HG02970 (cell line): Measurements from ENCODE around the gene MAP3K3.
A peak's percentile ranks its signal among the peaks of the same experiment; 100 is the strongest.

Experiments
- ATAC-seq: cut with Tn5 transposase; IDR thresholded peaks from one replicate; pipeline ENCODE4 v1.9.1; 2021; ENCODE audit warnings: mild to moderate bottlenecking, moderate library complexity, moderate number of reproducible peaks; ENCODE audit not compliant: unreplicated experiment, low FRiP score

Gene MAP3K3

DNA sequence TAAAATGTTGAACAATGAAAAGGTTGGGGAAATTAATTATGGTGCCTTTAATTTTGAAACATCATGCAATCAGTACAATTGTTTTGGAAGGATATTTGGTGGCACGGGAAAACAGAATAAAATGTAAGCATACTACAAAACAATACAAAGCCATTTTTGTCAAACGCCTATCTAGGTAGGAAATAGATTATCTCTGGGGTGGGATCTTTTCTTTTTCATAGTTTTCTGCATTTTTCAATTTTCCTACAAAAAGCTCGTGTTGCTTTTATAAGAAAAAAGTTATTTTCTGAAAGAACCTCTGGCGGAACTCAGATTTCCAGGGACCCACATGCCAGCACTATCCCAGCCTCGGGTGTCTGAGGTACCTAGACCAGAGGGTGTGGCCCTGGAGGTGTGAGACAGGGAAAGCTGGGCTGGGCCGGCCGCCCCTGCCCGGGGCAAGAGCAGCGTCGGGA, 961 bp upstream of the MAP3K3 start:
- ATAC-seq, result no peak

DNA sequence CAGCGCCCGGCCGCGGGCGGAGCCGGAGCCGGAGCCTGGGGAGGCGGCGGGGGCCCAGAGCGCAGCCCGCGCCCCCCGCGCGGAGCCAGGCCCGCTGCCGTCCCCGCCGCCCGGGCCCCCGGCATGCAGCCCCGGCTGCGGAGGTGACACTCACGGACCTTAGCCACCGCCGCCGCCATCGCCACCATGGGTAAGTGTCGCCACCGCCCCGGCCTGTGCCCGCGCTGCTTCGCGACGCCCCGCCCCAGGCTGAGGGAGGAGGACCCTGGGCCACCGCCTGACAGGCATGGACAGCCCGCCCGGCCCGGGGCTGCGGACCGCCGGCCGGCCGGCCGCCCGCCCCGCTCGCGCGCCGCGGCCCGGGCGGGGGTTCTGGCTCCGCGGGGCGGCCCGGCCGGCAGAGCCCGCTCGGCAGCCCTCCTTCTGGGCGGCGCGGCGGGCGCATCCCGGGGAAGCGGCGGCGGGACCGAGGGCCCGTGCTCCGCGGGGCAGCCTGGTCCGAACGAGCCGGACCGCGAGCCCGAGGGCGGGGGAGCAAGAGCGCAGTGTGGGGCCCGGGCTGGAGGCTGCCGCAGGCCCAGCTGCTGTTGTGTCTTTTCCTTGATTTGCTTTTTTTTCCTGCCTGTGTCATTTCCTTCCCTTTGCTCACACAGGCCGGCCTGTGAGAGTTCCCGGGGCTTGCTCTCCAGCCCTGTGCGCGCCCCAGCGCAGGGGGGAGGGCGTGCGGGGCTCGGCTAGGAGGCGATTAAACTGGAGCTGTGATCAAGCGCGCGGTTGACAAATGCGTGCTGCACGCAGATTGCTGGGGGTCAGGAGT, 565 bp downstream of the MAP3K3 start:
- peak; percentile 24 for ATAC-seq

DNA sequence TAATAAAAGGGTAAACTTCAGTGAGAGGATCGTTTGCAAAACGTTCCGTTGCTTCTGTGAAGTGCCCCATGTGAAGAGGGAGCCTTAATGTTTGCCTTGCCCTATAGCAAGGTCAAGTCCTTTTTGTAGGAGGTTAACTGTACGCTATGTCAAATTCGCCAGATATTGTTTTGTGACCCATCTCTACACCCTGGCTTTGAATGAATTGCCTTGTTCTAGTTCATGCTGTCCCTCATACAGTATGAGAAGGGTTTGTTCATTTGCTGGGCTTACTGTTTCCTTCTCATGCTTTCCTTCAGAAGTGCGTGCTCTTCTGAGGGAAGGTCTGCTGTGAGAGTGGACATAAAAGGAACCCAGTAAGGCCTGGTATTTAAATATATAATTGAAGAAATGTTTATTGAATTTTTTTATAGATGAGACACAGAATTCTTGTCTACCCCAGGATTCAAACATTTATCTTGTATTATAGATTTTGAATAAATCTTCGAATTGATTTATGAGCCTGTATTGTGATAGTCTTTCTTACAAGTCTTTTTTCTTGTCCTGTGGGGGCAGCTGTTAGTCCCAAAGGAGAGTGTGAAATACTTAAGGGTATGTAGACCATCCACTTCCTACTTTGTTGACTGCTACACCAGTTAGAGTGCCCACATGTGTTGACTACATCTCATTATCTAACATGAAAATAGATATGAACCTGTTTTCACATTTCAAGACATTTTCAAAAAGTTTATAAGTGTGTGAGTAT, 1.7 kb downstream of the MAP3K3 start:
- no peak for ATAC-seq

DNA sequence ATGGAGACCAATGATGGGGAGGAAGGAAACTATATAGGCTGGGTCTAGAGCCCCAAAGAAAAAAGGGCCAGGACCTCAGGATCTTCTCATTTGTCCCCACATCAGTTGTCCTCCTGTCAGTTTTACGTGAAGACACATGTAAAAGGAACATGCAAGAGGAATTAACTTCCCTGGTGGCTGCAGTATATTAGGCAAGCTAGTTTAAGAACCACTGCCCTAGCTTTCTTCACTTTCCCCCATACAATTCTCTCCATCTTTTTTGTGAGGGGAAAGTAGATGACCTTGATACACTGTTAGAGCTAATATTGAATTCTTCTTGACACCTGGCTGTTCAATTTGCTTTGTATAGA, 2.3 kb downstream of the MAP3K3 start:
- ATAC-seq, result no peak

DNA sequence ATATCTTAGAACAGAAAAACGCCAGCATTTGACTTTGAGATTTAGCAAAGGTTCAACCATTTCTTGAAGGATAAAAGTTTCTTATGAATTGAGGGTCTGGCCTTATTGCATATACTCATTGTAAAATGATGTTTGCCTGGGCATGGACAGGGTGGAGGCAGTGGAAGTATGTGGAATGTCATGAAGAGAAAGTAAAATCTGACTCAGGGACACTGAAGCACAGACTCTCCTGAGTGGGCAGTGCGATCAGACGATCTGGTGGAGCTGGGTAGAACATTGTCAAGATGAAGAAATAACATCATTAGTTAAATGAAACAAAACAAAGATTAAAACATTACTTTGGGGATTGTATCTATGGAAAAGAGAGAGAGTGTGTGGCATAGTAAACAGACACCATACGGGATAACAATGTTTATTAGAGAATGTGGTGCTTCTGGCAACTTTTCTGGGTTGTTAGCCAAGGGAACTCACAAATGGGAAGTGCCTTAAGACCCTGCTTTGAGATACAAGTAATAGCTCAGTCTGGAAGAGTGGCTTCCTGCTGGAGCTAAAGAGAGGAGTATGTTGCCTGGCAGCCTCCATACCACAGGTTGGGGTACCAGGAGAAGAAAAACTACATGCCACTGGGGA, 4.4 kb downstream of the MAP3K3 start:
- no peak for ATAC-seq

DNA sequence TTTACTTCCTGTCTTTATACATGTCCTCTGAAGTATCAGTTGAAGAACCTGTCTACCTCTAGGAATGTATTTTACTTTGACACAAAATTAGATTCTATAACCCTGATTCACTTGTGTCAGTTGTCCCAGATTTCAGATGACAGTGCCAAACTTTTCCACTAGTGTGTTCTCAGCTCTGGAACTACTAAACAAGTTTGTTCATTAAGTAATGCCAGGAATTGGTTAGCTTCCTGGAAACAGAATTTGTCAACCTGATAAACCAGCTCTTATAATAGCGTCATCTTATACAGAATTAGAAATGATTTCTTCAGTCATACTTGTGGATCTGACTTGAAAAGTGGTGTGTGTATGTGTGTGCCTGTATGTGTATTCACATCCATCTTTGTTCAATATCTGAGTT, 7.4 kb downstream of the MAP3K3 start:
- ATAC-seq, result no peak

DNA sequence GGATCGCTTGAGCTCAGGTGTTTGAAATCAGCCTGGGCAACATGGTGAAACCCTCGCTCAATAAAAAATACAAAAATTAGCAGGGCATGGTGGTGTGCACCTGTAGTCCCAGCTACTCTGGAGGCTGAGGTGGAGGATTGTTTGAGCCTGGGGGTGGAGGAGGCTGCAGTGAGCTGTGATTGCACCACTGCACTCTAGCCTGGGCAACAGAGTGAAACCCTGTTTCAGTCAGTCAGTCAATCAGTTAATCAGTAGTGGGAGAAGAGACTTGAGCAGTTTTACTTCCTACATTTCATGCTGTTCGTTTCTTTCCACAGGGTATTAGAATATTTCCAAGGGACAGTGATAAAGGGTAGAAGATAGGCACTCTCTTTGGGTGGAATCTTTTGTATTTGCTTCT, 8.8 kb downstream of the MAP3K3 start:
- ATAC-seq, result no peak

DNA sequence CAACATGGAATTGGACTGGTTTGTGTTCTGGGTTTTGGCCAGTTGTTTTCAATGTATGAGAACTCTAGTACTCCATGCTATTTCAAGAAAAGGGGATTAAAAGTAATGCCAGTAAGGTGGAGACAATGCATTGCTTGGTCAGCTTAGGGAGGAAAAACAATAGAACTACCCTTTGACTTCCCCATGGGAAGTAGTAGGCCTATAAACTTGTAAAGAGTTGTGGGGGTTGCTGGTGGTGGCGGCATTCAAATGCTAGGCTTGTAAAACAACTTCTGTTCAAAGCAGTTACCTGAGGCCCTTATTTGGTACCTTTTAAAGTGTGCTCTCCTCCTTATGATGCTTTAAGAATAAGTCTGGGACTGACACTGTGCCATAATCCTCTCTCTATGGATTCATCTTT, 9.4 kb downstream of the MAP3K3 start:
- no peak for ATAC-seq

DNA sequence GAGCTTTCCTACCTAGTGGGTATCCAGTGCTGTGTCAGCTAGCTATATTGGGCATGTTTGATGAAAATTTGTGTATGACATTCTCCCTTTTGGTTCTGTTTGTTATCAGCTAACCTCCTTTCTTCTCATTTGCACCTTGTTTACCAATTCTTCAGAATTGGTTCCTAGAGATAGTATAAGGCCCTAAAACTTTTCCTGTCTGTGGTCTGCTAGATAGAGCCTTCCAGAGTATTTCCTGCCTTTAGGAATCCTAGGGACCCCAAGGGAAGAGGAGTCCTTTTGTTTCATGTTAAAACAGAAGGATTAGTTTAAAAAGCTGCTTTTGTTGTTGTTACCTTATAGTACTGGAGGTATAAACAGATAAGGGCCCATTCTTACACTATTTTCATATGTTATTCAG, 11.5 kb downstream of the MAP3K3 start:
- ATAC-seq, result no peak

DNA sequence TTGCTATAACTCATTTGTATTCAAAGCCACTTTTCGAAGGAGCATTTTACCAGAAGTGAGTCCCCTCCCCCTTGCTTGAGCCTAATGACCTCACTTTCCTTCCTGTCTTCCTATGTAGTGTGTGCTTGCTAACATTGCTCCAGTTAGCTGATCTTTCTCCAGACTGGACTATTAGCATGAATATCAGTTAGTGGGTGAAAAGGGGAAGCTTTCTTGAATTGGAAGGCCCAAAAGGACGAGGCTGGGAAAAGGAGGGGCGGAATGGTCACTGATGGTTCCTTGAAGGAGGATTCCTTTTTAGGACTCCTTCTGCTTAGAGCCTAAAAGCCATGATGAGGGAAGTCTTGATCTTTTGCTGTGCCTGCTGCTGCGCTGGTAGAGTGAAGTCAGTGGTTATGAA, 11.9 kb downstream of the MAP3K3 start:
- no peak for ATAC-seq

DNA sequence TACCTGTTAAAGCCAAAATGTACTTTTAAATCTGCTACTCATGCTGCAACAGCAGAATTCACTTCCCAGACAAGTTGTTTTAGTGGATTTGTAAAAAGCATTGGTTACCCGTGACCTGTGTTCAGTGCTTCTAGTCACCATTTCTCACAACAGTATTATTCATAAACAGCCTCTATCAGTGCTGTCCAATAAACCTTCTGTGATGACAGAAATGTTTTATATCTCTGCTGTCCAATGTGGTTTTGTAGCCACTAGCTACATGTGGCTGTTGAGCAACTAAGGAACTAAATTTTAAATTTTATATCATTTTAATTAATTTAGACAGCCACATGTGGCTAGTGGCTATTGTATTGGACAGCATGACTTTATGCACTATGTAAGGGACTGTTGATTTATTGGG, 12.6 kb downstream of the MAP3K3 start:
- ATAC-seq, result no peak

DNA sequence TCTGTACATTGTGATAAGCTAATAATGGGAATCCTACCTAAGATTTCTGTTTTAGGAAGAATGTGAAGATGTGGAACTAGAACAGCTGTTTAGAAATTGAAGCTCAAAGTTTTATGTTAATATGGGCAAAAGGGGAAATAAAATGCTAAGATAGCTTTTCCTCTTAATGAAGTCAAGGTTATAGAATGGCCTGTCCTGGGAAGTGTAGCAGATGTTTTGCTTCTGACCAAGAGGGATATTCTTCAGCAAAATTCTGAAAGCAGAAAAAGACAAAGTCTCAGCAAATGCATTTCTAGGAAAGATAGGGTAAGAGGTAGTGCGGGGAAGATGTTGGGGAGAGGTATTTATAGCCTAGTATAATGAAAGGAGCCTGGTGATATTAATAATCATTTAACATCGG, 13.1 kb downstream of the MAP3K3 start:
- ATAC-seq, result no peak

DNA sequence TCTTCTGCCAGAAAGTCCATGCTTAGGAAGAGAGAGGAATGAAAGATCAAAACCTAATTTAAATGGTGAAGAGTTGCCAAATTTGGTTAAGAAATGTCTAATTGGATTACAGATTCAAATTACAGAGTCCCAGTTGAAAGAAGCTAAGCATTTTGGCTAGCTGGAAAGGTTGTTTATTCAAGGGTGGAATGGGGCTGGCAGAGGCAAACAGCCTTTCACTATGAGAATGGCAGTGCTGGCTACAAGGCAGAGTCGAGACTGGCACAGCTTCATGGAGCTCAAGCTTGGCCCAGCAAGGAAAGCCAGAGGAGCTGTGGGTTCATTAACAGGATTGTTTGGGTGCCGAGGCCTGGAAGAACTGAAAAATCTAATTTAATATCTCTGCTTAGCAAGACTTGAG, 13.6 kb downstream of the MAP3K3 start:
- ATAC-seq, result no peak

DNA sequence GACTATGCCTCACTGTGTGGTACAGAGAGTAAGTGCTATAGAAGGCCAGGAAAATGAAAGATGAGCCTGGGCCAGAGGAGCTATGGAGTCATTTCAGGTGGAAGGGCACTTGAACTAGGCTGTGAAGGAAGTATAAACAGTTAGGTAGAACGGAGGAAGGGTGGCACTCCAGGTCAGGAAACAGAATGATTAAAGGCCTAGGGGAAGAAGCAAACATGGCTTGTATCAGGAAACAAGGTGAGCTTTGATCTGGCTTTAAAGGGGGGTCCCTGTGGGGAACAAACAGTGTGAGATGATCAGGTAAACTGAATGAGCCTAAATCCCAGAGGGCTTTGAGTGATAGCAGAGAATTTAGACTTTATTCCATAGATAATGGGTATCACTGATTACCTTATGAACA, 16.9 kb downstream of the MAP3K3 start:
- no peak for ATAC-seq

DNA sequence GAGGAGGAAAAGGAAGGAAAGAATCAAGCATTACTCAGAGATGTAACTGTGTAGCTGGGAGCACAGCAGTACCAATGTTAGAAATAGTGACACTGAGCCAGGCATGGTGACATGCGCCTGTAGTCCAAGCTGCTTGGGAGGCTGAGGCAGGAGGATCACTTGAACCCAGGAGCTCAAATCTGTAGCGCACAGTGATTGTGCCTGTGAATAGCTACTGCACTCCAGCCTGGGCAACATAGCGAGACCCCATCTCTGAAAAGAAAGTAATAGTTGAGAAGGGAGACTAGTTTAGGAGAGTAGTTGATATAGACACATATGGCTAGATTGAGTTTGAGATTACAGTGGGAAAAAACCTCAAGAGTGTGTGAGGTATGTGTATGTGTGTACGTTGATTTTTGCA, 17.8 kb downstream of the MAP3K3 start:
- ATAC-seq, result no peak

DNA sequence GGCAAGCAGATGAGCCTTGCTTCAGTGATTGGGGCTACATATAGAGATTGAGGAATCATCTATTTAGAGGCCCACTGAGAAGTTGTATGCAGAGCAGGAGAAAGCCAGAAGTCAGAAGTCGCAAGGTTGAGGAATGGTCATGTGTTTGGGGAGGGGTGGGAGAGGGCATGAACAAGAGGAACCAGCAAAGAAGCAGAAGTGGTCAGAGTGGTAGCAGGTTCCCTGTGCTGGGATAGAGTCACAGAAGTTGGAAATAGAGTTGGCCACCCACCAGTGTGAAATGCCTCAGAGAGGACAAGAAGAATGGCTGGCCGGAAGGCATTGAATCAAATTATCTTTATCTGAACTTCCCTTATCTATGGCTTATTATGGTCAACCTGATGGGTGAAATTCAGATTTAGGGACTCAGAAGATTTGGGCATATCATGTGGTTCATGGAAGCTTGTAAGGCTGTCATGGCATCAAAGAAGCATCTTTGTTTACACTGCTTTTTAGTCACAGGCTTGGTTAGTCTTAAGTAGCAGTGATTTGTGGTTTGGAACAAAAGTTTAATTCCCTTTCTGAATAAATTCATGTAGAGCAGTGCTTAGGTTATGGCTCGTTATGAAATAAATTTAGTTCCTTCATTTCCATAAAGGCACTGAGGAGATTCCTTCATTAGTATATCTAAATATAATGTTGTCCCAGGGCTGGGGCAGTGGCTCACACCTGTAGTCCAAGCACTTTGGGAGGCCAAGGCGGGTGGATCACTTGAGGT, 19.7 kb downstream of the MAP3K3 start:
- no peak for ATAC-seq

DNA sequence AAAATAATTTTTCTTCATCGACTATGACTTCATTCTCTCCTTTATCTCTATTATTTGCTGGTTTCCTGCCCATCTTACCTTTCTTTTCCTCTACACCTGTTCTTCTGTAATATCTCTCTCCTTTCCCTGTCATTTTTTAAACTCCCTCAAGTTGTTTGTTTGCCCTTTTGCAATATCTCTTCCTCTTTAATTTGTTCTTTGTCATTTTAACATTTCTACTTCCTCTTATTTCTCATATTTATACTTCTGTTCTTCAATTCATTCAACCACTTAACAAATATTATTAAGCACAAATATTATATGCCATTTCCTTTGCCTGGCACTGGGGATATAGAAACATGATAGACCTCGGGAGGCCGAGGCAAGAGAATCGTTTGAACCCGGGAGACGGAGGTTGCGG, 22.6 kb downstream of the MAP3K3 start:
- ATAC-seq, result no peak

DNA sequence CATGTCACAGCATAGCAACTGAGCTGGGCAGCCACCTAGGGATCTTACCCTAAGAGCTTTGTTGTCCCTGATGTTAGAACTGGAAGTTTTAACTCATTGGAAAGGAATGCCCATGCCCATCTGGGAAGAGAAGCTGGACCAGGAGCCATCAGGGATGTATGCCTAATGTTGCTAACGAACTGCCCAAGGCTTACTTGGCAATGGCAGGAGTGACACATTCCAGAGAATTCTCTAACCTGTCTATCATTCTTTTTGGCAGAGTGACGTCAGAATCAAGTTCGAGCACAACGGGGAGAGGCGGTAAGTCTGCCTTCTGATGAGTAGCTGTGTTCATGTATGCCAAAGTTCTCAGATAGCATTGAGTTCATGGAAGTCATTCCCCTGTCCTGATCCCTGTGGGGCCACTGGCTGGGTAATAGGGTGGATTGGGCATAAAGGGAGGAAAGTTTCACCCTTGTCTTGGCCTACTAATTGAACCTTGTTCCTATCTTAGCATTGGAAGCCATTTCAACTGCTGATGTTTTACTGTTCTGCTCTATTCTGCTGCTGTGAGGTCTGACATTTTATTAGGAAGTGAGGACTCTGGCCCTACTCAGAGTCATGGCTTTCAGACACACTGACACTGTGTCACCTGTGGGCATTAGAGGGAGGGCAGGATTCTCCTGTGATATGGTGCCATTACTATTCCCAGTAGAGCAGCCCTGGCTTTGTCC, 23.7 kb downstream of the MAP3K3 start:
- ATAC-seq, result no peak

DNA sequence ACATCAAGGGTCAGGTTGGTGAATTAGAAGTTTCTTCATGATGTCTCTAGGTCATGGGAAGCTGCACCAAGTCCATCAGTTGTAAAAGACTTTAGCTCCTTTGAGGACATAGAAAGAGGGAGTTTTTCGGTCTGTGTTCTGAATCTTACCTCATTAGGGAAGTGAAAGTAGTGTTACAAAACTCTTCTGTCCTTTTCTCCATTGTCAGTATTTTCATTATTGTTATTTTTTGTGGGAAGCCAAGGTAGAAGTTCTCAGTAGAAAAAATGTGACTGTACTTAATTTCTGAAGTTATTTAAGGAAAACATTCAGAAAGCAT, 24.2 kb downstream of the MAP3K3 start:
- no peak for ATAC-seq

DNA sequence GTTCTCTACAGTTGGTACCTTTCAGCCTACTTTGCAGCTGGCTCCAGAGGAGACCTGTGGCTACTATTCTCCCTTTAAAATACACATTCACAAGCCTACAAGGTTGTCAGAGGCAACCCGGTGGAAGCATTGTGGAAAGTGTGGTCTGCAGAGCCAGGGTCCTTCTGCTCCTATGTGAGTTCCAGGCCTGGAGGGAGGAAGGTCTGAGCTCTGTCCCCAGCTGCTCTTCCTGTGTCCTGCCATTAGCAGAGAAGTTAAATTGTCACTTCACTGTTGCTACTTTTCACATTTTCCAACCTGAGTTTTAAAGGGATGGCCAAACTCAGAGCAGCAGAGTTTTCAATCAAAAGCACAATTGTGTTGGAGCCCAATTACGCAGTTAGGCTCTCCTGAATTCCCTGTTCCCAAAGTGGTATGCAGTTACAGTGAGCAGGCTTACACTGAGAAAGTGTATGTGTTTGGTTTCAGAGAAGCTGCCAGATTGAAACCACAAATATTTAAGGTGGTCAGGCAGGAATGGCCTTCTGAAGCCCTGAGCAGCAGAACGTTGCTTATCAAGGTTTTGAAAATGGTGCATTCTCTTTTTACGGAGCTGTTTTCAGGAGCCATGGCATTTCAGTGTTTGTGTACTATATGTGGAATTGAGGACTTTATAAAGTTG, 25.0 kb downstream of the MAP3K3 start:
- no peak for ATAC-seq
